Gastrocnemius medialis (tissue), 4 donors: ENCODE results near the gene PRG3.

Experiments used
- CTCF ChIP-seq, 5 experiments: fragments of 450-650 bp in 3 of 5; fragments of 200-600 bp in 2 of 5; sonication (generic) in 2 of 5; IDR thresholded peaks in 4 of 5; conservative IDR thresholded peaks in 1 of 5; 1 replicate in 4 of 5; 2 replicates in 1 of 5; pipeline ENCODE4 v1.5.1; 2016 to 2019; ENCODE audit warnings: antibody characterized with exemption in 5 of 5, mild to moderate bottlenecking in 3 of 5, moderate library complexity in 3 of 5
- POLR2A ChIP-seq, 2 donors: fragments of 450-650 bp; IDR thresholded peaks; one replicate each; pipeline ENCODE4 v1.6.1; 2017; ENCODE audit warnings: antibody characterized with exemption in 2 of 2, mild to moderate bottlenecking in 2 of 2, moderate library complexity in 2 of 2

- TF ChIP-seq CTCF (IDR thresholded peaks at IDR 0.05 in 4 of 5, conservative IDR thresholded peaks at IDR 0.05 in 1 of 5) (no peak), POLR2A (IDR thresholded peaks at IDR 0.05) (no peak)
Measured at GRCh38 chr11:57399221-57399620, 18.3 kb upstream of the PRG3 start.
